Esophagus squamous epithelium (tissue), 4 donors: Measurements from ENCODE around the gene AOPEP.

Source experiments
- CTCF ChIP-seq, 6 experiments: fragments of 450-650 bp in 4 of 6; fragments of 200-600 bp in 2 of 6; sonication (generic) in 2 of 6; IDR thresholded peaks; one replicate each; pipeline ENCODE4 v1.5.1; 2016 to 2019; ENCODE audit warnings: antibody characterized with exemption in 6 of 6, mild to moderate bottlenecking in 4 of 6, moderate library complexity in 4 of 6
- POLR2A ChIP-seq, 4 donors: fragments of 450-650 bp; IDR thresholded peaks; one replicate each; pipeline ENCODE4 v1.6.1; 2017; ENCODE audit warnings: antibody characterized with exemption in 4 of 4, mild to moderate bottlenecking in 4 of 4, moderate library complexity in 3 of 4

DNA sequence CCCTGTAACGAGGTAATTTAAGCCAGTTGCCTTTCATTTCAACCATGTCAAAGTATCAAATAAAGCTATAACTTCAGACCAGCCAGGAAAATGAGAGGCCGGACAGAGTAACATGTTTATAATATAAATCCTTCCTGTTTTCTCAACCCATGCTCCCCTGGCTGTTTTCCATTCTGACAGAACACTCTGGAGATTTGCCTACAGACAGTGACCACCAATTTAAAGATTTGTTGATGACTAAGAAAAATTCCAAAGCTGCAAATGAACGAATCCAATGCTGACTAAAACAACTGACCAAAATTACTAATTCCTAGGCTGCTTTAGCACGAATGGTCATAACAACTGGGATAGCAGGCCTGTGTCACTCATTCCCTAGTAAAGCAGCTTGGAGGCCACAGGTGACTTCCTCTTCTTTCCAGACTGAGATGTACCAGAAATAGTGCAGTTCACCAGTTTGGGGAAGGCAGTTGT is 141.4 kb downstream of the AOPEP start:
- TF ChIP-seq CTCF (IDR thresholded peaks at IDR 0.05) = no peak
- no peak for TF ChIP-seq POLR2A (IDR thresholded peaks at IDR 0.05)
